GM03348 (cell line): ENCODE results near the gene PRSS12.
"Not testable (repeated sequence)": the region's sequence is repeated elsewhere in the genome, so short reads cannot be mapped to it uniquely, and the experiment has no call there.

Experiments used
- DNase-seq: peaks from one replicate; pipeline ENCODE4 v3.0.0; 2012; ENCODE audit warnings: low spot score

PRSS12 gene, protein sequence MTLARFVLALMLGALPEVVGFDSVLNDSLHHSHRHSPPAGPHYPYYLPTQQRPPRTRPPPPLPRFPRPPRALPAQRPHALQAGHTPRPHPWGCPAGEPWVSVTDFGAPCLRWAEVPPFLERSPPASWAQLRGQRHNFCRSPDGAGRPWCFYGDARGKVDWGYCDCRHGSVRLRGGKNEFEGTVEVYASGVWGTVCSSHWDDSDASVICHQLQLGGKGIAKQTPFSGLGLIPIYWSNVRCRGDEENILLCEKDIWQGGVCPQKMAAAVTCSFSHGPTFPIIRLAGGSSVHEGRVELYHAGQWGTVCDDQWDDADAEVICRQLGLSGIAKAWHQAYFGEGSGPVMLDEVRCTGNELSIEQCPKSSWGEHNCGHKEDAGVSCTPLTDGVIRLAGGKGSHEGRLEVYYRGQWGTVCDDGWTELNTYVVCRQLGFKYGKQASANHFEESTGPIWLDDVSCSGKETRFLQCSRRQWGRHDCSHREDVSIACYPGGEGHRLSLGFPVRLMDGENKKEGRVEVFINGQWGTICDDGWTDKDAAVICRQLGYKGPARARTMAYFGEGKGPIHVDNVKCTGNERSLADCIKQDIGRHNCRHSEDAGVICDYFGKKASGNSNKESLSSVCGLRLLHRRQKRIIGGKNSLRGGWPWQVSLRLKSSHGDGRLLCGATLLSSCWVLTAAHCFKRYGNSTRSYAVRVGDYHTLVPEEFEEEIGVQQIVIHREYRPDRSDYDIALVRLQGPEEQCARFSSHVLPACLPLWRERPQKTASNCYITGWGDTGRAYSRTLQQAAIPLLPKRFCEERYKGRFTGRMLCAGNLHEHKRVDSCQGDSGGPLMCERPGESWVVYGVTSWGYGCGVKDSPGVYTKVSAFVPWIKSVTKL

DNA sequence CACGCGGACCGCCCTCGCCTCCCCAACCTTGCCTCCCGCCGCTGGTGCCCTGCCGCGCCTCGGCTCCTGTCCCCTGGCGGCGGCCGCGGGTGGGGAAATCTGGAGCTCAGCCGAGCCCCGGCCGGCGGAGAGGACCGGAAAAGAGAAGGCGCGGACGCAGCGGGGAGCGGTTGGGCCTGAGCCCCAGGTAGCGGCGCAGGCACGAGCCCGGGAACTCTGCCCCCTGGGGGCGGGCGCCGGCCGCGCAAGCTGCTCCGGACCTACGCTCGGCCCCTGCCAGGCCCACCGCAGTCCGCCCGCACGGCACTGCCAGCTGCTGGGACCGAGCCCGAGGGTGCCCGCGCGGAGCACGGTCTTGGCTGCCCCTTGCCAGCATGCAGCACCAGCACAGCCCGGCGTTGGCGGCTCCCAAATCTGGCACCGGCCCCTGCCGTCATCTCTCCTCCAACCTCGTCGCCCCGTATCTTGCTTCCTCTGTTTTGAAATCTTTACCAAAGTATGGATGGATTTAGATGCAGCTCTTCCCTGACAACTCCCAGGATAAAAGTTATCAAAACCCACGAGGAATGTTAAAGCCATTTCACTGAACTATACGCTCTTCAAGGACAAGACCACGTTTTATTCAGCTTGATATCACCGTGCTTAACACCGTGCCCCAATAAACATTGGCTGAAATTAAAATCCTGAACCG, at the start of gene PRSS12:
Gene PRSS12 (minus strand): TSS at position 161 of the 691 bp plus-strand sequence. CDS start 283 bp downstream, outside the sequence.
- DNase-seq, result peak; percentile 92

DNA sequence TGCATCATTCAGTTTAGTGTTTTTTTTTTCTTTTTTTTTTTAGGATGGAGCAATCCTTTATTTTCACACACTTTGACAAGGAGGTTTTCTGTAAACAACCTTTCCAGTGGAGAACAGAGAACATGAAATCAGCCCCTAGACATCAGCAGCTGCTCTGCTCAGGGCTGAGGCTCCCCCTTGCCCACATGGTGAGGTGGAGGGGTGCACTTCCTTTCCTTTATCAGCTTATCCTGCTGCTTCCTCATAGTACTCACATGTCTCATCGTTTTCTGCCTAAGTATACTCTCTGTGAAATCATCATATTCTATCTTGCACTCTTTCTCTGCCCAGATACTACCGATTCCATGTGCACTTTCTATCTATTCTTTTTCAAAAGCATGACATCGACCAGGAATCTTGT, 47.6 kb upstream of the PRSS12 start:
- DNase-seq, result no peak

DNA sequence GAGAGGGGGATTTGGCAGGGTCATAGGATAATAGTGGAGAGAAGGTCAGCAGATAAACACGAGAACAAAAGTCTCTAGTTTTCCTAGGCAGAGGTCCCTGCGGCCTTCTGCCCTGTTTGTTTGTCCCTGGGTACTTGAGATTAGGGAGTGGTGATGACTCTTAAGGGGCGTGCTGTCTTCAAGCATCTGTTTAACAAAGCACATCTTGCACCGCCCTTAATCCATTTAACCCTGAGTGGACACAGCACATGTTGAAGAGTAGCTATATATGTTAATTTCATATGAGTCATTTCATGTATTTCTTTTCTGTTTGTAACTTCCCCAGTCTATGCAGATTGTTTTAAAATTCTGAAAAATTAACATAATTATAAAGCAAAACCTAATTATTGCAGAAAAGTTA, 47.1 kb upstream of the PRSS12 start:
- not testable (repeated sequence) for DNase-seq

DNA sequence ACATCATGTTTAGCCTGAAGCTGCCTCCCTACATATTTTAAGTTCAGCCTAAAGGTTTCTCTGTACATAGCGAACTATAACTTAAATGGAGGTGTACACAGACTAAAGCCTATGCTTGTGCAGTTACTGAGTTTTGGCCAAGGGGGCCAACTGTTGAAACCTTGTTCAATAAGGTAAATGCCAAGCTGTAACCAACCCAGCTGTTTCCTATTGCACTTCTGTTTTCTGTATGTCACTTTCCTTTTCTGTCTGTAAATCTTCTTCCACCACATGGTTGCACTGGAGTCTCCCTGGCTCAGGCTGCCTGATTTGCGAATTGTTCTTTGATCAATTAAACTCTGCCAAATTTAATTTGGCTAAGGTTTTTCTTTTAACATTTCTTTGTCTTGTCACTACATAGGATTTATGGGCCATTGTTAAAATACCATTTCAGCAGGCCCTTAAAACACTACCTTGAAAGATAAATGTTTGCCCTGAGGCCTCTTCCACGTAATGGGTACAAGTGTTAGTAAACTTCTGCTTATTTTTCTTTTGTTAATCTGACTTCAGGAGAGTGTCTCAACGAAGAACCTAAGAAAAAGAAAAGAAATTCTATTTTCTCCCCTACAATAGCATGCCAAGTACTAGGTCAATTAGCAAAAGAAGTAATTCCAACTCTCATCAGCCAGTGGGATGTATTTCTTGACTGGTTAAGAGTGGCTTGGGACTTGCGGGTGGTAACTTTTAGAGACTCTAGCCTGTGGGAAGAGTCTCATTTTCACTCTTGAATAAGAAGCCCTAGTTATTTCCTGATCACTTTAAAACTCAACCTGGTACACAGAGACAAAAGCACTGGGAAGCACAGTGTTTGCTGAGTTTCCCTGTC, 45.7 kb upstream of the PRSS12 start:
- no peak for DNase-seq

DNA sequence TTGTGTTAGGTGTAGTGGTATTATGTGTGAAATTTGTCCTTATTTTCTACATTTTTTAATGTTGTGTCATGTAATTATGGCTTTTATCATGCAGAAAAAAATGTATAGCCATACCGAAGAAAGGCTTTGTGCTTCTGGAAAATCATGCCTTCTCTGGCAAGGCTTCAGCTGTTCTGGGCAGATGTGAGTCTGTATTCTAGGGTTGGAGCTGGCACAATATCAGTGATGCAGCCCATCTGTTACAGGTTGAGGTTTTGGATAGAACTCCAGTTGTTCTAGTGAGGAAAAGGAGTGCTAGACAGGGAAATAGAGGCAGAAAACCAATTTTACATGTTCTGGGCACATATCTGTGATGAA, 44.8 kb upstream of the PRSS12 start:
- DNase-seq, result no peak

DNA sequence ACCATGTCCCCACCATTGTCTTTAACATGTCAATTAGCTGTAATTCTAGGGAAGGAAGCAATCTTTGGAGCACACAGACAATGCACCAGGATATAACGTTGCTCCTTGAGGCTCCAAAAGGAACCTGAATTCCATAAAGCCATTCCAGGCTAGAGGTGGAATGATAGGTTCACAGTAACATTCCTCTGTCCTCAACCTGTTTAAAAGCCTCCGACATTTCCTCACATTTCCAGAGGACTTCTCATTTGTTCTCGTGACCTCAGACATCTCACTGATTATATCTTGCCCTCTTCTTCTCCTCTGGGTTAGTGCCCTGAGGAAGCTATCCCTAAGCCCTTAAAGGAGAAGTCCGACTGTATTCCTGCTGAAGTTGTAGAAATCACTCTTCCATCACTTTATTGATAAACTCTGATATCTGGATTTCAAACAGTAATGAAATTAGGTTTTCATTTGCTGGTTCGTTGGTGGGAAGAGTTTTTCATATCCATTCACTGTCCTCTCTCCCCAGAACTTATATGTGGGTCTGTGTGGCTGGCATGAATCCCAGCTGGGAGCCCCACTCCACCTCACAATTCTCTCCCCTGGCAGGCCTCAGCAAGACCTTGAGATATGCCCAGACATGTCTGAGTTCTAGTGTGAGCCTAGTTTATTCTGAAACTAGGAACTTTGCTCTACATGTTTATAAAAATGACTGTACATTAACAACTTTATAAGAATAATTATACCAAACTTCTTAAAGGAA, 44.2 kb upstream of the PRSS12 start:
- no peak for DNase-seq

DNA sequence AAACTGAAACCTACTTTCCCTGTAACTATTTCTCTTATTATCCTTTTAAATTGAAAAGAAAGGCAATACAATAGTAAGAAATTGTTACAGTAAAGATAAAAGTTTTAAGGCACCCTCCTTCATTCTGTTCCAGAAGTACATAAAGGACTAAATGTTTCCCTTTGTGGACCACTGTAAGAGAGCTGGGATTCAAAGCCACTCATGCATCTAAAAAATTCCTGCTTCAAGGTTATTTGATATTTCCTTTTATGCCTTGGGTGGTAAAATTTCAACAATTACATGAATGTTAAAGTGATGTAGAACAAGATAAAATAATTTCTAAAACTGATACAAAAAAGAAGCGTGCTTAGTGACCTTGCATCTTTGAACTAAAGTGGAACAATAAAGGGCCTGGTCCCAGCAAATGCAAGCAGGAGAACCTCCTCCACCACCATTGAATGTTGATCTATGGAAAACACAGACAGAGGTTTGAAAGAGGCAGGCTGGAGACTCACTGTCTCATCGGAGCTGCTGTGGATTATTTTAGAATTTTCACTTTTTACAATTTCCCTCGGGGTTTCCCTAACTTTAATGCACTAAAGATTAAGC, 42.3 kb upstream of the PRSS12 start:
- no peak for DNase-seq

DNA sequence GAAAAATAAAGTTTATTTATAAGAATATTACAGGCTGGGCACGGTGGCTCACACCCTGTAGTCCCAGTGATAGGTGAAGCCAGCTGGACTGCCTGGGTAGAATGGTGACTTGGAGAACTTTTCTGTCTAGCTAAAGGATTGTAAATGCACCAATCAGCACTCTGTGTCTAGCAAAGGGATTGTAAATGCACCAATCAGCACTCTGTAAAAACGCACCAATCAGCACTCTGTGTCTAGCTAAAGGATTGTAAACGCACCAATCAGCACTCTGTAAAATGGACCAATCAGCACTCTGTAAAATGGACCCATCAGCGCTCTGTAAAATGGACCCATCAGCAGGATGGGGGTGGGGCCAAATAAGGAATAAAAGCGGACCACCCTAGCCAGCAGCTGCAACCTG, 39.7 kb upstream of the PRSS12 start:
- not testable (repeated sequence) for DNase-seq

DNA sequence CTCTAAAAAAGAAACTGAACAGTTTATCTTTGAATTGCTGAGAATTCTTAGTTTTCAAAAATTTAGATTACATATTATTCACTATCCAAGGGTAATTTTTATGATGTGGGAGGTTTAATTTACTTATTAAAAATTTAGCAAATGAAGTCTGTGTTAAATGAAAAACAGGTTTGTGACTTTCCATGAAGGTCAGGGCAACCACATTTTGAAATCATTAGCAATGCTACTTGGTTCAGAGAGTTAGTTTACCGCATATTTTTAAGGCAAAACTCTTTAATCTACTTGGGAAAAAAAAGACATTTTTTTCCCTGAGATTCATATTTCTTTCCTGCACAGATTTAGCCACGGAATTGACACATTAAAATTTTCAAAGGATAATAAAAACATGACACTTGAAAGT, 37.3 kb upstream of the PRSS12 start:
- peak; percentile 31 for DNase-seq

DNA sequence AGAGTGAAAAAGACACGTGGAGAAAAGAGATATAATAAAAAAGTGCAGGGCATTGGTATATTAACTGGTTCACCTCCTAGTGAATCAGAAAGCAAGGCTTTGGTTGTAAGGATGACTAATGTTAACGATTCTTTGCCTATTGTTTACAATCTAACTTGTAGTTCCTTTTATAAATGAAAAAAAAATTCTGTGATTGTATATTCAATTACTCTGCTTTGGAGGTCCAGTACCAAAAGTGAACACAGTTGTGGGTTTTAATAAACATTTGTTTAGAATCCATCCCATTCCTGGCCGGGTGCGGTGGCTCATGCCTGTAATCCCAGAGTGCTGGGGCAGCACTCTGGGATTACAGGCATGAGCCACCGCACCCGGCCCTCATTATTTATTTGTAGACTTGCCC, 36.9 kb upstream of the PRSS12 start:
- DNase-seq, result no peak

DNA sequence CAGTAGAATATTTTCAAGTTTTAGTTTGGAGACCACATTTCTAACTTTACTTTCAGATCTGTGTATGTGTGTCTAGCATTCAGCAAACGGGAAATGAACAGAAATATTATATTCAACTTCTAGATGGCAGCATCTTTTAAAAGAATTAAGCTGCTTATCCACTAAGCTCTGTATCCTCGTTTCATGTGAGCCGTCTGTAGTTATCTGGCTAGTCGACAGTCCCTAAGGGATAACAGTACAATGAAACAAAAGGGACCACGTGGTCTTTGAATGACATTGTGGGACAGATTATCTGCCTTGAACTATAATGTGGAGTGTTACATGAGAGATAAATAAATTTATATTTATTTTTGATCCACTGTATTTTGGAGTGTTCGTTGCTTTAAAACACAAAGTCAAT, 35.8 kb upstream of the PRSS12 start:
- DNase-seq, result no peak

DNA sequence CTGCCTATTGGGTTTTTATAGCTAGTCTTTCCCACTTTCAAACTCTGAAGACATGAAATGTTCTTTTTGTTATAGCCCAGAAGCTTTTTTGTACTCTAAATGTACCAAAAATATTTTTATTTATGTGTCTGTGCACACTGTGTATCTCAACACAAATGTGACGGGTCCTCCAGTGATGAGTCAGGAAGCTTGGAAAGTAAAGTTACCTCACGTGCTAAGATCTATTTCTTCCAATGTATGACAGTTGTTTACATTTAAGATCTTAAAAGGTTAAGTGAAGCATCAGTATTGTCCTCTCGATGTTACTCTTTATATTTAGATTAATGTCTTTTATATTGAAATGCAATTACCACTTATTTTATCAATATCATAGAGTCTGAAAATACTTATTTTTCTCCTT, 29.1 kb upstream of the PRSS12 start:
- no peak for DNase-seq

DNA sequence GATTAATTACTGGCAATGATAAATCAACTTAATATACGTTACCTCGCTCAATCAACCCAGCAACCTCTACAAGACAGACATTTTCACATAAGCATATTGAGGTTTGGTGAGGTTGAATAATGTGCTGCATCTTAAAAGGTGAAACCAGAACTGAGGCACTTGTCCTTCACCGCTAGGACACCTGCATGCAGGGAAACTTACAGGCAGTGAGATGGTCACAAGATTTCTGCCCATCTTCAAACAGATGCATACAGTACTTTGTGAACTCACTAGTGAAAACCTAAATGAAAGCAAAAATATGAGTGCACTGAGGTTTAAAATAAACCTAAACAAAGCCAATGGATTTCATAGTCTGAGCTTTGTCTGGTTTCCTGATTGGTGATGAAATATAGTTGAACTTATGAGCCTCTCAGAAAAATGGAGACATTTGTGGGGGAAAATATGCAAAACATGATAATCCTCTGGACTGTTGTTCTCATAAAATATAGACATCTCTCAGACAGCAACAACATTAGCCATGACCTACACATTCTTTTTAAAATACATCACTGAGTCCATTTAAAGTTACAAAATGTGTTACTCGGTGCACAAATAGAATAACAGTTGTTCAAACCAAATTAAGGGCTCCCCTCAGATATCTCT, 20.9 kb upstream of the PRSS12 start:
- DNase-seq, result peak; percentile 64

DNA sequence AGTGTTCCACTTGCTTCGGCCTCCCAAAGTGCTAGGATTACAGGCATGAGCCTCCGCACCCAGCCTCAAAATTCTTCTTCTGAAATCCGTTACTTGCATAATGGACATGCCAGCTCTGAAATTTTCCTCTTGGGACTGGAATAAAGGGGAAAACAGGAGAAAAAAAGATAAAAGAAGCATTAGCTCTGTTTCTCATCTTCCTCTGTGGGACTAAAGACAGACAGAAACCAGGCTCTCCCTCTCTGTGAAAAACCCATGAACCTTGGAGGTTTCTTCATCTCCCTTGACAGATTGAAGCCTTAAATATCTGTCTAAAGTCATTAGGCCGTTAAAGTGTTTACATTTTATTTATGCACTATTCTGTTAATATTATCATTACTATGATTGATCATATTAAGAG, 19.4 kb upstream of the PRSS12 start:
- DNase-seq, result no peak

DNA sequence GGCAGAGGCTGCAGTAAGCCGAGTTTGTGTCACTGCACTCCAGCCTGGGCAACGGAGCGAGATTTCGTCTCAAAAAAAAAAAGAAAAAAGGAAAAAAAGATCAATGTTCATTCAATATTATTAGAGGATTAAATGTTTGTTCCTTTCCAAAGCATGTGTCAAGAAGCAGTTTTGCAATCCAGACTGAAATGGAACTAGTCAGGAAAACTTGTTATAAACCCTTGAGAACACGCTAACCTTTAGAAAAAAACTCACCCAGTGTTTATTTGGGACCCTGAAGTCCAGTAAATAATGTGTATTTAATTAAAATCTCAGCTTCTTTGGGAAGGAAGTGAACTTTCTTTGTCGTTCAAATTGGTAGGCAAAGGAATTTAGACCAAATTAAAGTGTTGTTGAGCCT, 16.4 kb upstream of the PRSS12 start:
- DNase-seq, result no peak

DNA sequence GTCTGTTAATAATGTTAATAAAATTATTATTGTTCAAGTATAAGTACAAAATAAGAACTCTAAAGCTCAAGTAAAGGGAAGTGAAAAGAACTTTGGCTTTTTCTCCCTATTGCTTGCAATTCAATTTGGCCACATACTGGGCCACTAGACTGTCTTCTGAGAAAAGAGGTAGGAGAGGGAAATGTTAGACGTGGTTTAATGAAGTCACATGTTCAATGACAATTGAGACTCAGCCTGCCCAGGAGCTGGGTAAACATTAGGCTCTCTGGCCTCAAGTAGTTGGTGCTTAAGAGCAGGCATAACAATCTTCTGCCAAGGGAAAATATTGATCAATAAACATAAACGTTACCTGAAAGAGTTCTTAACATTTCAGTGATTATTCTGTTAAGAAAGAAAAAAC, 15.1 kb upstream of the PRSS12 start:
- no peak for DNase-seq

DNA sequence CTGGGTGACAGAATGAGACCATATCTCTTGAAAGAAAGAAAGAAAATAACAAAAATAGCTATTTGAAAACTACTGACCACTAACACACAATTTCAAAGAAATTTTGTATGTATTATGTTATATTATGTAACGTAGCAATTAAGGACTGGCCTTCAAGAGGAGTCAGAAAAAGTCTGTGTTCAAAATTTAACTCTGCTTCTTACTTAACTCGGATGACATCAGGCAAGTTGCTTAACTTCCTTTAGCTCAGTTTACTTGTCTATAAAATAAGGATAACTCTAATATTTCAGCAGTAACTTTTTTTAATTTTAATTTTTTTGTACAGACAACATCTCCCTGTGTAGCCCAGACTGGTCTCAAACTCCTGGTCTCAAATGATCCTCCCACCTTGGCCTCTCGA, 14.6 kb upstream of the PRSS12 start:
- no peak for DNase-seq

DNA sequence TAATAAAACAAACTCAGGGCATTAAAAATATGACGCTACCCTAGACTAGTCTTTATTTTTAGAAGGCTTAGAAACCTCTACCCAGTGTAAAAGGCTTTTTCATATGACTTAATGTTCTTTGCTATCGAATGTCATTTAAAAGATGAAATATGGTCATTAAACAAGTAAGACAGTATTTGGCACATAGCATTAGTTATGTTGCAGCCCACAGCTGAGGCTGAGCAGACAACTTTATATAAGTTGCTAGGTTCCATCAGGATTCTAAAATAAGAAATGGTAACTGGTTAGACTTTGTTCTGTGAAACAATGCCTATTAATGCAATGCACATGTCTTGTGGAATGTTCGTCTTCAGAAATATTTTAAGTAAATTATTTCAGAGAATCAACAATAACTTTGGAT, 10.4 kb upstream of the PRSS12 start:
- no peak for DNase-seq

DNA sequence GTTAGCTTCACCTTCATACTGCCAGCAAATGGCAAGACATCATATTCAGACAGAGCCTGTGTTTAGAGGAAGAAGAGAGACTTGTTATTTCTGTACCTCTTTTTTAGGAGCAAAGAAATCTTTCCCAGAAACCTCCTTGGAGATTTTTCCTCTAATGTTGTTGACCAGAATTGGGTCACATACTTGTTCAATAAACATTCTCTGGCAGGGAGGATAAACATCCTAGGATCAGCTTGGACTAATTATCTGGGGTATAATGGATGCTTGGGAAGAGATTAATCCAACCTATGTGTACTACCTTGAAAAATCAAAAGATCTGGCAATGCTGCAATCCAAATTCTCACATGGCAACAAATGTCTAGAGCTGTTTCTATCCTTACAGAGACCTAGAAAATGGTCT, 8.4 kb upstream of the PRSS12 start:
- no peak for DNase-seq

DNA sequence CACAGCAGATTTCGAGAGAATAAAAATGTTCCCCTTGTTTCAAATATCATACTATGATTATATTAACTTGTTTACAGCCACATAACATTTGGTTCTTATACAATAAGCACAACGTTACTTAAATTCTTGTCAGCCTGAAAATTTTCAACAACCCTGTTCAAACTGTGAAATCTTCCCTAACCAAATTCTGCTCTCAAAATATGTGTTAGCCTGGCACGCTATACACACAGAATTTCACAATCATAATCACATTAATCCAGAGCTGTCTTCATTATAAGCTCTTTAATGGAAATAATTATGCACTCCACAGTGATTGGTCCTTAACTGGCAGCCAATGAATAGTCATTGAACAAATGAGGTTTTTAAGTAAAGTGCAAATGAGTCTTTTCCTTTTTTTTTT, 7.3 kb upstream of the PRSS12 start:
- no peak for DNase-seq
